Mesodermal cell (in vitro differentiated cells): ENCODE data around the gene STK33.
"Not testable (repeated sequence)": the region's sequence is repeated elsewhere in the genome, so short reads cannot be mapped to it uniquely, and the experiment has no call there.

Experiments
- H3K27ac ChIP-seq: 2 replicates; pipeline ENCODE4 v1.7.0; 2013; ENCODE audit warnings: mild to moderate bottlenecking, low read depth, low read length, moderate library complexity; ENCODE audit not compliant: severe bottlenecking
- H3K36me3 ChIP-seq: 2 replicates; pipeline ENCODE4 v1.7.1; 2013; ENCODE audit warnings: mild to moderate bottlenecking, low read length, moderate library complexity; ENCODE audit not compliant: control insufficient read depth, insufficient read depth
- H3K4me1 ChIP-seq: one replicate; pipeline ENCODE4 v1.7.1; 2013; ENCODE audit warnings: mild to moderate bottlenecking, low read length; ENCODE audit not compliant: insufficient read depth, control insufficient read depth, poor library complexity, severe bottlenecking
- H3K4me3 ChIP-seq: 2 replicates; pipeline ENCODE4 v1.7.0; 2013; ENCODE audit warnings: low read length, control low read depth, mild to moderate bottlenecking; ENCODE audit not compliant: insufficient read depth, poor library complexity, severe bottlenecking; ENCODE audit errors: extremely low read depth
- H3K9me3 ChIP-seq: 2 replicates; pipeline ENCODE4 v1.7.1; 2013; ENCODE audit warnings: mild to moderate bottlenecking, low read length, moderate library complexity; ENCODE audit not compliant: control insufficient read depth
- WGBS, 2 experiments: methylation state at CpG; one replicate each; pipeline ENCODE4 v1.1.5; 2013; ENCODE audit warnings: missing lambda C conversion rate in 2 of 2; ENCODE audit not compliant: insufficient coverage in 2 of 2; 5-methylcytosine and 5-hydroxymethylcytosine counted together

The STK33 gene

GRCh38 chr11:8501836-8502235 lies 92.2 kb downstream of the STK33 start:
- no peaks in the 10 kb centered on the region for H3K36me3 ChIP-seq
- WGBS, 2 experiments: 60% methylated on average over 1 of the region's 2 CpGs; no CpG with 5 or more reads in 1 of the 2 experiments
- H3K4me1 ChIP-seq: no peaks in the 10 kb centered on the region
- no peak overlapping the region for H3K27ac ChIP-seq
- no peaks in the 10 kb centered on the region for H3K9me3 ChIP-seq
- no peak overlapping the region for H3K4me3 ChIP-seq

- H3K9me3 ChIP-seq: peaks cover 3% of the 10 kb centered on the region
- no peaks in the 10 kb centered on the region for H3K36me3 ChIP-seq
- no CpG with 5 or more reads among the region's 1 CpG for WGBS, 2 experiments
- H3K4me1 ChIP-seq: no peaks in the 10 kb centered on the region
- H3K27ac ChIP-seq: no peak overlapping the region
- H3K4me3 ChIP-seq: no peak overlapping the region
Measured at GRCh38 chr11:8488395-8488794, 105.6 kb downstream of the STK33 start.

- Histone ChIP-seq H3K4me3 (no peak overlapping the region), H3K27ac (no peak overlapping the region), H3K36me3 (no peaks in the 10 kb centered on the region), H3K9me3 (peaks cover 3% of the 10 kb centered on the region), H3K4me1 (no peaks in the 10 kb centered on the region)
- WGBS, 2 experiments: 100% methylated on average over 1 to 2 of the region's 2 CpGs
Measured at GRCh38 chr11:8487261-8487660, 106.8 kb downstream of the STK33 start.

GRCh38 chr11:8484251-8484650 lies 109.8 kb downstream of the STK33 start:
- Histone ChIP-seq H3K27ac (no peak overlapping the region), H3K4me3 (no peak overlapping the region), H3K36me3 (no peaks in the 10 kb centered on the region), H3K9me3 (no peaks in the 10 kb centered on the region), H3K4me1 (no peaks in the 10 kb centered on the region)
- no CpG with 5 or more reads among the region's 3 CpGs for WGBS, 2 experiments

- no peak overlapping the region for H3K27ac ChIP-seq
- H3K4me1 ChIP-seq: no peaks in the 10 kb centered on the region
- 80 to 90% methylated on average over 1 to 2 of the region's 3 CpGs for WGBS, 2 experiments
- H3K36me3 ChIP-seq: no peaks in the 10 kb centered on the region
- no peaks in the 10 kb centered on the region for H3K9me3 ChIP-seq
- no peak overlapping the region for H3K4me3 ChIP-seq
Measured at GRCh38 chr11:8480858-8481257, 113.2 kb downstream of the STK33 start.

- Histone ChIP-seq H3K4me1 (no peaks in the 10 kb centered on the region), H3K27ac (no peak overlapping the region), H3K9me3 (no peaks in the 10 kb centered on the region), H3K36me3 (no peaks in the 10 kb centered on the region), H3K4me3 (no peak overlapping the region)
- WGBS, 2 experiments: no CpG with 5 or more reads among the region's 1 CpG
Measured at GRCh38 chr11:8477680-8478079, 116.3 kb downstream of the STK33 start.

GRCh38 chr11:8477151-8477550 lies 116.9 kb downstream of the STK33 start:
- Histone ChIP-seq H3K4me1 (no peaks in the 10 kb centered on the region), H3K27ac (no peak overlapping the region), H3K36me3 (no peaks in the 10 kb centered on the region), H3K4me3 (no peak overlapping the region), H3K9me3 (no peaks in the 10 kb centered on the region)
- no CpG with 5 or more reads among the region's 2 CpGs for WGBS, 2 experiments

GRCh38 chr11:8467806-8468205 lies 126.2 kb downstream of the STK33 start:
- H3K4me3 ChIP-seq, H3K27ac ChIP-seq, H3K9me3 ChIP-seq, H3K36me3 ChIP-seq, H3K4me1 ChIP-seq: not testable (repeated sequence)
- WGBS, 2 experiments: 92 to 100% methylated on average over 4 of the region's 5 CpGs

- WGBS, 2 experiments: 40 to 71% methylated on average over 2 to 4 of the region's 4 CpGs
- not testable (repeated sequence) for H3K9me3 ChIP-seq, H3K36me3 ChIP-seq, H3K27ac ChIP-seq, H3K4me3 ChIP-seq, H3K4me1 ChIP-seq
Measured at GRCh38 chr11:8467356-8467755, 126.7 kb downstream of the STK33 start.

GRCh38 chr11:8466884-8467283 lies 127.1 kb downstream of the STK33 start:
- not testable (repeated sequence) for H3K36me3 ChIP-seq, H3K9me3 ChIP-seq, H3K4me1 ChIP-seq, H3K27ac ChIP-seq, H3K4me3 ChIP-seq
- WGBS, 2 experiments: 90 to 94% methylated on average over 2 to 3 of the region's 3 CpGs

- no peaks in the 10 kb centered on the region for H3K36me3 ChIP-seq
- no peak overlapping the region for H3K4me3 ChIP-seq
- no peak overlapping the region for H3K27ac ChIP-seq
- 95 to 96% methylated on average over 2 of the region's 4 CpGs for WGBS, 2 experiments
- no peaks in the 10 kb centered on the region for H3K9me3 ChIP-seq
- no peaks in the 10 kb centered on the region for H3K4me1 ChIP-seq
Measured at GRCh38 chr11:8459711-8460399, 134.2 kb downstream of the STK33 start.
